ENCODE measurements around the gene SIX4. TPM values are rescaled to one million over a fixed set of nuclear protein-coding genes. Genes with fewer than 3 reads are reported as not detected.
"Not testable (repeated sequence)": the region's sequence is repeated elsewhere in the genome, so short reads cannot be mapped to it uniquely, and the experiment has no call there.

The SIX4 gene
- total RNA-seq, 1 experiment from 2014 or later, result 4.3 TPM

GRCh38 chr14:60732840-60733483 lies 8.8 kb upstream of the SIX4 start:
- ChIA-PET CTCF (no interaction called here), POLR2A (no interaction called here)
- intact Hi-C loops (cut with micrococcal nuclease; ENCODE audit: unreplicated experiment), result no loop called here
- peaks cover 6% of the 10 kb centered on the region for H3K4me1 Mint-ChIP-seq (ENCODE audit: low read depth, unreplicated experiment)
- peaks cover 4% of the 10 kb centered on the region for H3K27me3 Mint-ChIP-seq (ENCODE audit: insufficient read depth, unreplicated experiment)
- peaks cover 6% of the 10 kb centered on the region for H3K36me3 Mint-ChIP-seq (ENCODE audit: insufficient read depth, unreplicated experiment)
- no TSS peak for BruUV-seq (replicated peaks)
- Histone ChIP-seq H3K4me1 (peaks cover 8% of the 10 kb centered on the region; the same call in 1 of the 2 replicates), H3K36me3 (ENCODE audit: control insufficient read depth, insufficient read depth, low read length) (no peaks in the 10 kb centered on the region), H3K27me3 (replicated peaks; ENCODE audit: control insufficient read depth, insufficient read depth, low read length) (no peaks in the 10 kb centered on the region; the same call in 1 of the 2 replicates), H3K9me3 (no peaks in the 10 kb centered on the region), H3K4me3 (ENCODE audit: low read depth, low read length) (no peak overlapping the region)
- no peaks in the 10 kb centered on the region for H3K9me3 Mint-ChIP-seq (ENCODE audit: unreplicated experiment)
- no peak for TF ChIP-seq CTCF (IDR thresholded peaks at IDR 0.05; ENCODE audit: insufficient read depth in 1 of 2, low read depth in 1 of 2, low read length in 1 of 2, severe bottlenecking in 1 of 2, unreplicated experiment in 1 of 2)
- no peak for DNase-seq
- no peak overlapping the region for H3K27ac Mint-ChIP-seq (ENCODE audit: unreplicated experiment)
- H3K4me3 Mint-ChIP-seq (ENCODE audit: unreplicated experiment), result no peak overlapping the region

GRCh38 chr14:60731291-60731690 lies 7.1 kb upstream of the SIX4 start:
- intact Hi-C loops (cut with micrococcal nuclease; ENCODE audit: unreplicated experiment); DNase-seq; H3K4me1 Mint-ChIP-seq (ENCODE audit: low read depth, unreplicated experiment); H3K9me3 Mint-ChIP-seq (ENCODE audit: unreplicated experiment); BruUV-seq (replicated peaks); H3K4me1 ChIP-seq; H3K36me3 Mint-ChIP-seq (ENCODE audit: insufficient read depth, unreplicated experiment); H3K27me3 Mint-ChIP-seq (ENCODE audit: insufficient read depth, unreplicated experiment); H3K27ac Mint-ChIP-seq (ENCODE audit: unreplicated experiment); CTCF ChIA-PET; POLR2A ChIA-PET; H3K27me3 ChIP-seq (replicated peaks; ENCODE audit: control insufficient read depth, insufficient read depth, low read length); H3K4me3 ChIP-seq (ENCODE audit: low read depth, low read length); H3K4me3 Mint-ChIP-seq (ENCODE audit: unreplicated experiment); H3K9me3 ChIP-seq; H3K36me3 ChIP-seq (ENCODE audit: control insufficient read depth, insufficient read depth, low read length): not testable (repeated sequence)

- H3K36me3 ChIP-seq (ENCODE audit: control insufficient read depth, insufficient read depth, low read length), result no peaks in the 10 kb centered on the region
- H3K27me3 ChIP-seq (replicated peaks; ENCODE audit: control insufficient read depth, insufficient read depth, low read length), result no peaks in the 10 kb centered on the region
- H3K4me1 ChIP-seq, result peaks cover 5% of the 10 kb centered on the region; the same call in 1 of the 2 replicates
- H3K4me3 Mint-ChIP-seq (ENCODE audit: unreplicated experiment), result peak overlapping the region; percentile 84
- ChIA-PET CTCF (interaction anchor here (0.6 to 1.1 kb wide), 2 partner anchors 77 to 373 kb away, joined by 3 to 5 read pairs; no protein-coding TSS in a partner anchor), POLR2A (interaction anchor here (1.4 kb wide), 1 partner anchor 257 kb away, joined by 3 read pairs; the partner anchor contains the start of gene TRMT5)
- peak; percentile 45 to 48 for DNase-seq
- BruUV-seq (replicated peaks), result no TSS peak
- H3K4me1 Mint-ChIP-seq (ENCODE audit: low read depth, unreplicated experiment), result peaks cover 6% of the 10 kb centered on the region
- peak overlapping the region; percentile 84 for H3K4me3 ChIP-seq (ENCODE audit: low read depth, low read length)
- no peaks in the 10 kb centered on the region for H3K27me3 Mint-ChIP-seq (ENCODE audit: insufficient read depth, unreplicated experiment)
- no peaks in the 10 kb centered on the region for H3K9me3 Mint-ChIP-seq (ENCODE audit: unreplicated experiment)
- TF ChIP-seq CTCF (IDR thresholded peaks at IDR 0.05; ENCODE audit: insufficient read depth in 1 of 2, low read depth in 1 of 2, low read length in 1 of 2, severe bottlenecking in 1 of 2, unreplicated experiment in 1 of 2), result no peak
- no peaks in the 10 kb centered on the region for H3K9me3 ChIP-seq
- H3K27ac Mint-ChIP-seq (ENCODE audit: unreplicated experiment), result peak overlapping the region; percentile 66
- intact Hi-C loops (cut with micrococcal nuclease; ENCODE audit: unreplicated experiment), result loop anchor here (2.0 to 5.0 kb wide), 3 partner anchors 75 to 529 kb away; partner anchors contain the start of gene SIX1
- no peaks in the 10 kb centered on the region for H3K36me3 Mint-ChIP-seq (ENCODE audit: insufficient read depth, unreplicated experiment)
Measured at GRCh38 chr14:60723116-60723906, 840 bp downstream of the SIX4 start.
